Effector memory CD8-positive, alpha-beta T cell (primary cell): ENCODE measurements around the gene CRACDL.

Source experiments
- ATAC-seq: fragments of 150-1000 bp; cut with Tn5 transposase; replicated peaks from 2 replicates; pipeline ENCODE4 v1.10.0; 2021; ENCODE audit warnings: mild to moderate bottlenecking, moderate library complexity
- DNase-seq, 3 experiments: peaks; one replicate each; pipeline ENCODE4 v3.0.0; 2021
- H3K27ac Mint-ChIP-seq, 2 donors: one replicate each; pipeline ENCODE4 v1.8.0; 2022; ENCODE audit warnings: mild to moderate bottlenecking in 2 of 2, mixed read lengths in 2 of 2, moderate library complexity in 2 of 2
- H3K27me3 Mint-ChIP-seq, 2 donors: one replicate each; pipeline ENCODE4 v1.8.0; 2022; ENCODE audit warnings: mixed read lengths in 2 of 2
- H3K36me3 Mint-ChIP-seq: one replicate; pipeline ENCODE4 v1.8.0; 2022; ENCODE audit warnings: mild to moderate bottlenecking, moderate library complexity, mixed read lengths; ENCODE audit not compliant: insufficient read depth
- H3K4me1 Mint-ChIP-seq, 2 donors: one replicate each; pipeline ENCODE4 v1.8.0; 2022; ENCODE audit warnings: low read depth in 2 of 2, mixed read lengths in 2 of 2
- H3K4me3 Mint-ChIP-seq, 2 donors: one replicate each; pipeline ENCODE4 v1.8.0; 2022; ENCODE audit warnings: mild to moderate bottlenecking in 2 of 2, mixed read lengths in 2 of 2, moderate library complexity in 2 of 2
- H3K9me3 Mint-ChIP-seq, 2 donors: one replicate each; pipeline ENCODE4 v1.8.0; 2022; ENCODE audit warnings: mixed read lengths in 2 of 2

The CRACDL gene

DNA sequence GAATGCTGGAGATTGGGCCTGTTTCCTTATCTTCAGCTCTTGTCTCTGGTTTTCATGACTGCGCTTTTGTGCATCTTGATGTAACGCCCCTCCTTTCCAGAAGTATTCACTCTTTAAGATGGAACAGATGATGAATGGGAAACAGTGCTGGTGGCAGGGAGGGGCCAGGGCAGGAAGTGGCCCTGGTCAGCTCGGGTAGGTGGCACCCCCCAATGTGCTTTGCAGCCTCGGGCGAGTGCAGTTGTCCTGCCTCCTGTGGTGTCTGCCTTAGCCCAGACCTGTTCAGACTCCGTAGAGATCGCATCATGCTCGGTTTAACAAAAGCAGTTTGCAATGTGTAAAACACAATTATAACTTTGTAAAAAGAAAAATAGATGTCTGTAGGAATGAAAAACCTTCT is 188.1 kb downstream of the CRACDL start:
- peaks cover 0 to 7% of the 10 kb centered on the region in 2 donors for H3K27me3 Mint-ChIP-seq
- no peak overlapping the region for H3K4me3 Mint-ChIP-seq
- DNase-seq = no peak

DNA sequence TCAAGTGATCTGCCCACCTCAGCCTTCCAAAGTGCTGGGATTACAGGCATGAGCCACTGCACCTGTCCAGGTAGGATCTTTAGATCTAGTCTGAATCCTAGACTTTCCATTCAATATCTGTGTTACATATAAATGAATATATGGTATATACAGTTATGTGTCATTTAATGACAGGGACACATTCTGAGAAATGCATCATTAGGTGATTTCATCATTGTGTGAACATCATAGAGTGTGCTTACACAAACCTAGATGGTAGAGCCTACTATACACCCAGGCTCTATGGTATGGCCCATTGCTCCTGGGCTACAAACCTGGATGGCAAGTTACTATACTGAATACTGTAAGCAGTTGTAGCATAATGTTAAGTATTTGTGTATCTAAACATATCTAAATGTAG is 189.6 kb downstream of the CRACDL start:
- Mint-ChIP-seq H3K4me1 (peaks cover 22 to 25% of the 10 kb centered on the region in 2 donors), H3K27ac (no peak overlapping the region), H3K27me3 (peaks cover 0 to 7% of the 10 kb centered on the region in 2 donors), H3K36me3 (no peaks in the 10 kb centered on the region), H3K9me3 (no peaks in the 10 kb centered on the region), H3K4me3 (no peak overlapping the region)
- ATAC-seq = no peak
- DNase-seq = no peak

More for the DNA sequence above, 188.1 kb downstream of the CRACDL start:
- no peaks in the 10 kb centered on the region for H3K9me3 Mint-ChIP-seq
- no peaks in the 10 kb centered on the region for H3K36me3 Mint-ChIP-seq
- H3K4me1 Mint-ChIP-seq = peaks cover 17 to 18% of the 10 kb centered on the region in 2 donors
- no peak for ATAC-seq
- H3K27ac Mint-ChIP-seq = peak overlapping the region in 1 of 2 donors; percentile 29

DNA sequence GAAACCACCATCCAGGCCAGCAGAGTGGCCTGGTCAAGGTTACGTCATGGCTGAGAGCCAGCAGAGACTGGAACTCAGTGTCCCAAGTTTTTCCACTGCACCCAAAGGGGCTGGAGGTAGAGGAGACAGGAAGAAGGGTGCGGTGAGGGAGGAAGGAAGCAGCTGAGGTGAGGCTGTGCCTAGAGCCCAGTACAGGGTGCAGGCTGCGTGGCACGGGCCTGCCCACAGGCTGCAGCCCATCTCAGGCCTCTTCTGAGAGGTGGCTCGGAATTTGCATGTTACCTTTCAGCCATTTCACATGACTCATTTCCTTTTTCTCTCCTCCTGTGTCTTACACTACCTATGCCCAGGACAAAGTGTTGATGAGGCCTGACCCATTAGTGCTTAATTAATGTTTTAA is 191.4 kb downstream of the CRACDL start:
- peaks cover 24 to 25% of the 10 kb centered on the region in 2 donors for H3K4me1 Mint-ChIP-seq

More for the DNA sequence above, 191.4 kb downstream of the CRACDL start:
- H3K27ac Mint-ChIP-seq = peak overlapping the region in 1 of 2 donors; percentile 15
- H3K36me3 Mint-ChIP-seq = no peaks in the 10 kb centered on the region
- H3K4me3 Mint-ChIP-seq = no peak overlapping the region
- ATAC-seq = no peak
- peaks cover 0 to 7% of the 10 kb centered on the region in 2 donors for H3K27me3 Mint-ChIP-seq
- no peaks in the 10 kb centered on the region for H3K9me3 Mint-ChIP-seq
- DNase-seq = no peak
